K562 (cell line): ENCODE data around the gene LMAN1.

Source experiments
- CBX8 ChIP-seq: fragments of 200-600 bp; sonication (generic); IDR thresholded peaks from 2 replicates; pipeline ENCODE4 v1.6.1; 2012; ENCODE audit warnings: borderline replicate concordance, mixed run types, low read depth, mild to moderate bottlenecking, moderate library complexity, mixed read lengths, low read length, control low read depth, inconsistent platforms; ENCODE audit not compliant: poor library complexity, severe bottlenecking; ENCODE audit errors: extremely low read depth
- CHD4 ChIP-seq: fragments of 200-600 bp; sonication (generic); IDR thresholded peaks from 3 replicates; pipeline ENCODE4 v1.6.1; 2012; ENCODE audit warnings: low read depth, mild to moderate bottlenecking, mixed read lengths, low read length, inconsistent platforms; ENCODE audit not compliant: insufficient read depth, insufficient replicate concordance, poor library complexity, severe bottlenecking
- EZH2 ChIP-seq: IDR thresholded peaks from 2 replicates; pipeline ENCODE4 v1.6.1; 2012; ENCODE audit warnings: low read depth, mild to moderate bottlenecking, inconsistent platforms, low read length, borderline replicate concordance
- MAZ ChIP-seq, 2 experiments: fragments of 450-650 bp in 1 of 2; sonication (generic) in 1 of 2; formaldehyde crosslinking; IDR thresholded peaks in 1 of 2; conservative IDR thresholded peaks in 1 of 2; 2 replicates each; pipeline versions ENCODE4 v1.4.0 to v1.5.0; 2020; ENCODE audit warnings: mild to moderate bottlenecking in 1 of 2, missing genetic modification reagents in 1 of 2
- POLR2A ChIP-seq: fragments of 450-650 bp; conservative IDR thresholded peaks from 2 replicates; pipeline ENCODE4 v1.6.1; 2016
- POLR2AphosphoS2 ChIP-seq: IDR thresholded peaks from 2 replicates; pipeline ENCODE4 v1.6.1; 2012; ENCODE audit warnings: low read length, improper control_type of control experiment
- TCF7L2 ChIP-seq: fragments of 150-350 bp; IDR thresholded peaks from 2 replicates; pipeline ENCODE4 v1.6.1; 2016; ENCODE audit warnings: low read depth, mild to moderate bottlenecking, low read length, moderate library complexity

GRCh38 chr18:59402432-59403090 lies 43.5 kb upstream of the LMAN1 start:
- TF ChIP-seq POLR2A (no peak), MAZ (CRISPR knock-in tag; conservative IDR thresholded peaks at IDR 0.05 in 1 of 2, IDR thresholded peaks at IDR 0.05 in 1 of 2) (peak in 1 of 2 experiments; percentile 28; a peak in 1 of 4 replicates), CBX8 (no peak), EZH2 (no peak), TCF7L2 (no peak), CHD4 (no peak), POLR2AphosphoS2 (no peak)
